Measurements from ENCODE around the gene VASP. TPM values are rescaled to one million over a fixed set of nuclear protein-coding genes. Genes with fewer than 3 reads are reported as not detected.
A peak's percentile ranks its signal among the peaks of the same experiment; 100 is the strongest.

VASP gene
- total and polyA plus RNA-seq, 2 experiments from 2014 or later, result 60.3 to 147 TPM

GRCh38 chr19:45471931-45472562, 35.2 kb upstream of the VASP start (continued):
- TF ChIP-seq ETS1 (IDR thresholded peaks at IDR 0.05) (no peak), STAT1 (IDR thresholded peaks at IDR 0.05; ENCODE audit: unreplicated experiment) (no peak), JUNB (IDR thresholded peaks at IDR 0.05; ENCODE audit: unreplicated experiment) (no peak), ZNF331 (CRISPR knock-in tag; IDR thresholded peaks at IDR 0.05; ENCODE audit: low read depth) (no peak), CREB1 (CRISPR knock-in tag; IDR thresholded peaks at IDR 0.05; ENCODE audit: low read depth) (no peak), CTCF (conservative IDR thresholded peaks at IDR 0.05; ENCODE audit: low read depth in 2 of 2) (no peak), EZH2 (IDR thresholded peaks at IDR 0.05; ENCODE audit: low read depth, unreplicated experiment) (no peak), EZH2phosphoT487 (IDR thresholded peaks at IDR 0.05; ENCODE audit: unreplicated experiment) (no peak), NANOG (IDR thresholded peaks at IDR 0.05; ENCODE audit: borderline replicate concordance) (no peak), REST (IDR thresholded peaks at IDR 0.05; ENCODE audit: unreplicated experiment) (no peak)

- DNase-seq (ENCODE audit: low spot score) (peak; percentile 57), ATAC-seq (peak; percentile 5)
- Histone ChIP-seq H3K79me2 (replicated peaks; ENCODE audit: insufficient read depth) (no peaks in the 10 kb centered on the region), H3K36me3 (ENCODE audit: insufficient read depth) (no peaks in the 10 kb centered on the region), H3K4me1 (ENCODE audit: insufficient read depth) (peaks cover 21% of the 10 kb centered on the region; the same call in 1 of the 2 replicates), H3K27me3 (ENCODE audit: insufficient read depth) (peaks cover 62% of the 10 kb centered on the region), H4K20me1 (replicated peaks; ENCODE audit: insufficient read depth) (no peaks in the 10 kb centered on the region), H3K4me3 (peak overlapping the region; percentile 76), H3K4me2 (peak overlapping the region; percentile 93), H3K9me2 (ENCODE audit: insufficient read depth) (no peaks in the 10 kb centered on the region), H3K27ac (ENCODE audit: low read depth) (no peak overlapping the region), H3F3A (replicated peaks; ENCODE audit: low read depth) (peaks cover 13% of the 10 kb centered on the region), H2AFZ (peak overlapping the region; percentile 100)
- peak overlapping the region; percentile 76 for H3K4me3 Mint-ChIP-seq
- H3K36me3 Mint-ChIP-seq (ENCODE audit: low read depth), result no peaks in the 10 kb centered on the region; the same call in 2 of the 3 replicates
- H3K9me3 Mint-ChIP-seq, result no peaks in the 10 kb centered on the region
- no peak overlapping the region for H3K27ac Mint-ChIP-seq
- peaks cover 45% of the 10 kb centered on the region for H3K27me3 Mint-ChIP-seq (ENCODE audit: insufficient read depth, low read depth, poor library complexity)
- TF ChIP-seq EZH2 (IDR thresholded peaks at IDR 0.05; ENCODE audit: low read depth, unreplicated experiment), result no peak
- peaks cover 28% of the 10 kb centered on the region for H3K4me1 Mint-ChIP-seq
Observed at GRCh38 chr19:45472563-45473366, 34.5 kb upstream of the VASP start.

All from GM23338 (cell line).